ENCODE results near the gene PIEZO2.

PIEZO2 gene

GRCh38 chr18:11042247-11042646 is 107.1 kb downstream of the PIEZO2 start:
- H3K4me3 ChIP-seq (ENCODE audit: low read depth, low read length), result no peak overlapping the region
- ChIA-PET CTCF (interaction anchor here (0.7 to 7.2 kb wide), 10 partner anchors 7 to 511 kb away, joined by 3 to 78 read pairs (median 6); no protein-coding TSS in a partner anchor), POLR2A (no interaction called here)
- TF ChIP-seq ZNF626 (tag by site-specific recombination; IDR thresholded peaks at IDR 0.05), result no peak
- TF ChIP-seq ZIC2 (tag by site-specific recombination; IDR thresholded peaks at IDR 0.05), result no peak
- peaks cover 2% of the 10 kb centered on the region; the same call in 1 of the 2 replicates for H3K4me1 ChIP-seq (ENCODE audit: control insufficient read depth, insufficient read depth, low read length)
- H3K27ac ChIP-seq (ENCODE audit: extremely low read depth, low read depth, low read length), result no peak overlapping the region
- H3K36me3 ChIP-seq (ENCODE audit: control insufficient read depth in 2 of 2, insufficient read depth in 1 of 2, low read length in 2 of 2), result no peaks in the 10 kb centered on the region
- H3K9me3 ChIP-seq (ENCODE audit: control insufficient read depth, insufficient read depth, low read depth, low read length), result no peaks in the 10 kb centered on the region

DNA sequence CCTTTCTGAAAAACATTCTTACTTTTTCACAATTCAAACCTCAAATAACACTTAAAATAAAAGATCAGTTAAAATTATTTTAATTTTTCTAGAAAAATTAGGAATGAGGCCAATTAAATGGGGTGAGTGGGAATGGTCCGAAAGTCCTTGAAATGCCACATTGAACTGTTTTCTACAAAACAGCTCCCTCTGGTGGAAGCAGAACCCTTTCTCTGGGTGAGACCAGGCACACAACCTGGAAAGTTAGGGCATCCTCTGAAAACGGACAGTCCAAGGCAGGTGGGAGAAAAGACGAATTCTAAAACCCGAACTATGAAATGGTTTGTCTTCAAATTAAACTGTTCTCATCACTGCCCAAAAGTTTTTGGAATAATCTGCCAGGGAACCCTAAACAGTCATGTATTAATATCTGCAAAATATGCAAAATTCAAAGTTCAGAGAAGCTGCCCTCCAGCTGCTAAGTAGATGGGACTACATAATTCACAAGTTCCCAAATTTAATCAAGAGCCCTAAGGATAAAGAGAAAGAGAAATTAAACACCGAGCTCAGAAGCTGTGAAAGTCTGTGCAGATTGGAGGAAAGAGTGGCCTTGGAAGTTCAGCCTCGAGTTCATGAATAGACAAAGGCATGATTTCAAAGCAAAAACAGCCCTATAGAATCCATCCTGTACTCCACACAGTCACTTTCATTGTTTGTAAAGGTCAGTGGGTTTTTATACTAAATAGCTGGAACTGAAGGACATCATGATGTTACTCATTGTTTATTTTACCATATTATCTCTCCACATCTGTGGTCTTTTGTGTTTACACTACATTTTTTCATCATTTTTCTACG is 108.3 kb downstream of the PIEZO2 start:
- no peak overlapping the region for H3K27ac ChIP-seq (ENCODE audit: extremely low read depth, low read depth, low read length)
- peak; percentile 75; the same call in 1 of the 2 replicates for TF ChIP-seq ZBTB48 (tag by site-specific recombination; IDR thresholded peaks at IDR 0.05)
- peak; percentile 71; the same call in 1 of the 2 replicates for TF ChIP-seq PRDM1 (tag by site-specific recombination; IDR thresholded peaks at IDR 0.05)
- no peak for TF ChIP-seq ZIC2 (tag by site-specific recombination; IDR thresholded peaks at IDR 0.05)
- TF ChIP-seq, protein P1, sequence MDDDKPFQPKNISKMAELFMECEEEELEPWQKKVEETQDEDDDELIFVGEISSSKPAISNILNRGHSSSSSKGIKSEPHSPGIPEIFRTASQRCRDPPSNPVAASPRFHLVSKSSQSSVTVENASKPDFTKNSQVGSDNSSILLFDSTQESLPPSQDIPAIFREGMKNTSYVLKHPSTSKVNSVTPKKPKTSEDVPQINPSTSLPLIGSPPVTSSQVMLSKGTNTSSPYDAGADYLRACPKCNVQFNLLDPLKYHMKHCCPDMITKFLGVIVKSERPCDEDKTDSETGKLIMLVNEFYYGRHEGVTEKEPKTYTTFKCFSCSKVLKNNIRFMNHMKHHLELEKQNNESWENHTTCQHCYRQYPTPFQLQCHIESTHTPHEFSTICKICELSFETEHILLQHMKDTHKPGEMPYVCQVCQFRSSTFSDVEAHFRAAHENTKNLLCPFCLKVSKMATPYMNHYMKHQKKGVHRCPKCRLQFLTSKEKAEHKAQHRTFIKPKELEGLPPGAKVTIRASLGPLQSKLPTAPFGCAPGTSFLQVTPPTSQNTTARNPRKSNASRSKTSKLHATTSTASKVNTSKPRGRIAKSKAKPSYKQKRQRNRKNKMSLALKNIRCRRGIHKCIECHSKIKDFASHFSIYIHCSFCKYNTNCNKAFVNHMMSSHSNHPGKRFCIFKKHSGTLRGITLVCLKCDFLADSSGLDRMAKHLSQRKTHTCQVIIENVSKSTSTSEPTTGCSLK (tag by site-specific recombination; IDR thresholded peaks at IDR 0.05), result no peak
- peak; percentile 29; the same call in 1 of the 2 replicates for TF ChIP-seq ZNF654 (tag by site-specific recombination; IDR thresholded peaks at IDR 0.05; ENCODE audit: low read depth)
- H3K9me3 ChIP-seq (ENCODE audit: control insufficient read depth, insufficient read depth, low read depth, low read length), result no peaks in the 10 kb centered on the region
- H3K4me1 ChIP-seq (ENCODE audit: control insufficient read depth, insufficient read depth, low read length), result peaks cover 2% of the 10 kb centered on the region; the same call in 1 of the 2 replicates
- no peak overlapping the region for H3K4me3 ChIP-seq (ENCODE audit: low read depth, low read length)
- ChIA-PET POLR2A (no interaction called here), CTCF (interaction anchor here (0.5 to 7.2 kb wide), 39 partner anchors 9 to 1070 kb away, joined by 3 to 78 read pairs (median 5); no protein-coding TSS in a partner anchor)
- H3K36me3 ChIP-seq (ENCODE audit: control insufficient read depth in 2 of 2, insufficient read depth in 1 of 2, low read length in 2 of 2), result no peaks in the 10 kb centered on the region

DNA sequence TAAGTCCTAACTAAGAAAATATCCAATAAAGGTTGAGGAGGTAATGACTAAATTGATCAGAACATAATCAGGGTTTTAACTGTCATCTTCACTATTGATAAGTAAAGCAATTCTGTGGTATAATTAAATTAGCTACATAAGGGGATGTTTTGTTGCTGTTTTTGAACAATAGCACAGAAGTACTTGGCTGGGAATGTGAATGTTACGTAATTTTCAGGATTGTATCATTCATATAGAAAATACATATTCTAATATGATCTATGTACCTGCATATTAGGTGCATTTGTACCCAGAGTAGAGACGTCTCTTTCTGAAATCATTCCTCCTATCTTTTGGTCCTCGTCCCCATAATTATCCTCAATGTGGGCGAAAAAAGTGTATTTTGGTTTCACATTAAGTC is 109.0 kb downstream of the PIEZO2 start:
- POLR2A ChIA-PET, result no interaction called here
- TF ChIP-seq MYNN (tag by site-specific recombination; IDR thresholded peaks at IDR 0.05; ENCODE audit: borderline replicate concordance) (no peak), ZNF248 (tag by site-specific recombination; IDR thresholded peaks at IDR 0.05) (no peak), ZNF398 (tag by site-specific recombination; IDR thresholded peaks at IDR 0.05) (no peak), BCL11B (tag by site-specific recombination; IDR thresholded peaks at IDR 0.05; ENCODE audit: low read depth) (no peak), ZNF704 (tag by site-specific recombination; IDR thresholded peaks at IDR 0.05) (no peak), ZNF707 (tag by site-specific recombination; IDR thresholded peaks at IDR 0.05) (no peak), ZNF266 (tag by site-specific recombination; IDR thresholded peaks at IDR 0.05; ENCODE audit: low read depth) (no peak), ZBTB7A (tag by site-specific recombination; IDR thresholded peaks at IDR 0.05; ENCODE audit: low read depth) (no peak), ZNF24 (tag by site-specific recombination; IDR thresholded peaks at IDR 0.05) (no peak)
- no peaks in the 10 kb centered on the region for H3K36me3 ChIP-seq (ENCODE audit: control insufficient read depth in 2 of 2, insufficient read depth in 1 of 2, low read length in 2 of 2)
- H3K27ac ChIP-seq (ENCODE audit: extremely low read depth, low read depth, low read length), result no peak overlapping the region
- H3K9me3 ChIP-seq (ENCODE audit: control insufficient read depth, insufficient read depth, low read depth, low read length), result no peaks in the 10 kb centered on the region
- H3K4me1 ChIP-seq (ENCODE audit: control insufficient read depth, insufficient read depth, low read length), result peaks cover 2% of the 10 kb centered on the region; the same call in 1 of the 2 replicates
- no peak overlapping the region for H3K4me3 ChIP-seq (ENCODE audit: low read depth, low read length)
- CTCF ChIA-PET, result interaction anchor here (0.5 to 7.2 kb wide), 29 partner anchors 8 to 253 kb away, joined by 3 to 78 read pairs (median 5); no protein-coding TSS in a partner anchor
